ENCODE data around the gene KTN1.

- no peak for TF ChIP-seq EZH2phosphoT487 (IDR thresholded peaks at IDR 0.05; ENCODE audit: low read depth, severe bottlenecking, unreplicated experiment)
- TF ChIP-seq, protein P1, sequence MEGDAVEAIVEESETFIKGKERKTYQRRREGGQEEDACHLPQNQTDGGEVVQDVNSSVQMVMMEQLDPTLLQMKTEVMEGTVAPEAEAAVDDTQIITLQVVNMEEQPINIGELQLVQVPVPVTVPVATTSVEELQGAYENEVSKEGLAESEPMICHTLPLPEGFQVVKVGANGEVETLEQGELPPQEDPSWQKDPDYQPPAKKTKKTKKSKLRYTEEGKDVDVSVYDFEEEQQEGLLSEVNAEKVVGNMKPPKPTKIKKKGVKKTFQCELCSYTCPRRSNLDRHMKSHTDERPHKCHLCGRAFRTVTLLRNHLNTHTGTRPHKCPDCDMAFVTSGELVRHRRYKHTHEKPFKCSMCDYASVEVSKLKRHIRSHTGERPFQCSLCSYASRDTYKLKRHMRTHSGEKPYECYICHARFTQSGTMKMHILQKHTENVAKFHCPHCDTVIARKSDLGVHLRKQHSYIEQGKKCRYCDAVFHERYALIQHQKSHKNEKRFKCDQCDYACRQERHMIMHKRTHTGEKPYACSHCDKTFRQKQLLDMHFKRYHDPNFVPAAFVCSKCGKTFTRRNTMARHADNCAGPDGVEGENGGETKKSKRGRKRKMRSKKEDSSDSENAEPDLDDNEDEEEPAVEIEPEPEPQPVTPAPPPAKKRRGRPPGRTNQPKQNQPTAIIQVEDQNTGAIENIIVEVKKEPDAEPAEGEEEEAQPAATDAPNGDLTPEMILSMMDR (IDR thresholded peaks at IDR 0.05; ENCODE audit: poor library complexity) = no peak
Measured at GRCh38 chr14:55684956-55685584, 105.1 kb downstream of the KTN1 start.

Data from hepatocyte (in vitro differentiated cells).